CD4-positive, alpha-beta T cell treated with Interleukin-4 for 1 hour (primary cell): Measurements from ENCODE around the gene PPP2R2D.
"Not testable (repeated sequence)": the region's sequence is repeated elsewhere in the genome, so short reads cannot be mapped to it uniquely, and the experiment has no call there.

Experiments used
- DNase-seq, 2 donors: peaks; one replicate each; pipeline ENCODE4 v3.0.0-alpha.2; 2020 to 2022

Gene PPP2R2D

DNA sequence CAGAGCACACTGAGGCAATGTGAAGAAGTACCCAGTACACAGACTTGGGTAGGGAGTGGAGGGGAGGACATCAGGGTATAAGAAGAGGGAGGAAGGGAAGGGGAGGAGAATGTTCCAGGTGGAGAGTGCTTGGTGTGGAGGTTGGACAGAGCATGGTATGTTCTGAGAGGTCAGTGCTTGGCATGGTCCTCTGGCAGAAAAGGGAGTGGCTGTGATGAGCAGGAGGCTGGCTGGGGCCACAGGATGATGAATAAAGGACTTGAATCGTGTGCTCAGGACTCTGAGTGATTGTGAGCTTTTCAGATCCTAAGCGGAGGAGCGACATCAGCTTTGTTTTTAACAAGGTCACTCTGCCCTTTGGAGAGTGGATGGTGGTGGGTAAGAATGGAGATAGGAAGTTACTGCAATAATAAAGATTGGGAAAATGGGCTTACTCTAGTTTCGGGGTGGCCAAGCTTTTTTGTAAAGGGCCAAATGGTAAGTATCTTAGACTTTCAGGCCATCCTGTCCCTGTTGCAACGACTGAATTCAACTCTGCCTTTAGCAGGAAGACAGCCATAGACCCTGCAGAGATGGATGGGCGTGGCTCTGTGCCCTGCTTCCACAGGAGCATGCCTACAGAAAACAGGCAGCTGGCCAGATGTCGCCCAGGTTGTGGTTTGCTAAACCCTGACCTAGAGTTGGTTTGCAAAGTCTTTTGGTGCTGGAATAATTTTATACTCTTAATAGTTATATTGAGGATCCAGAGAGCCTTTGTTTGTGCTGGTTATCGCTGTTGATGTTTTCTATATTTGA lies 8.4 kb downstream of the PPP2R2D start:
- no peak for DNase-seq

DNA sequence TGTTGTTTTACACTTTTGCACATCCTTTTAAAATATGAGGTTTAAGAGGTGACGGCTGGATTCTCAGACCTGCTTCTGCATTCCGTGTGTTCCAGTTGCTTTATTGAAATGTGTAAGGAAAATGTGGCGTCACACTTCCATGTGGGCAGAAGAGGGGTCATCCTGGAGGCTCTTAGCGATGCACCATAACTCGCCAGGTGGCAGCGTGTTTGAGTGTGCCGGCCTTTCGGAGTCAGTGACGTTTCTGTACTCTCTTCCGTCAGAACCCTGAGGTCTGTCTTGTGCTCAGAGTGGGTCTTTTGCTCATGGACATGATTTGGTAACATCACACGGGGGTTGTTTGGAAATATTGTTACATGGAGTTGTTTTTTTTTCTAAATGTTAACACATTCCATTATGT lies 9.1 kb downstream of the PPP2R2D start:
- no peak for DNase-seq

DNA sequence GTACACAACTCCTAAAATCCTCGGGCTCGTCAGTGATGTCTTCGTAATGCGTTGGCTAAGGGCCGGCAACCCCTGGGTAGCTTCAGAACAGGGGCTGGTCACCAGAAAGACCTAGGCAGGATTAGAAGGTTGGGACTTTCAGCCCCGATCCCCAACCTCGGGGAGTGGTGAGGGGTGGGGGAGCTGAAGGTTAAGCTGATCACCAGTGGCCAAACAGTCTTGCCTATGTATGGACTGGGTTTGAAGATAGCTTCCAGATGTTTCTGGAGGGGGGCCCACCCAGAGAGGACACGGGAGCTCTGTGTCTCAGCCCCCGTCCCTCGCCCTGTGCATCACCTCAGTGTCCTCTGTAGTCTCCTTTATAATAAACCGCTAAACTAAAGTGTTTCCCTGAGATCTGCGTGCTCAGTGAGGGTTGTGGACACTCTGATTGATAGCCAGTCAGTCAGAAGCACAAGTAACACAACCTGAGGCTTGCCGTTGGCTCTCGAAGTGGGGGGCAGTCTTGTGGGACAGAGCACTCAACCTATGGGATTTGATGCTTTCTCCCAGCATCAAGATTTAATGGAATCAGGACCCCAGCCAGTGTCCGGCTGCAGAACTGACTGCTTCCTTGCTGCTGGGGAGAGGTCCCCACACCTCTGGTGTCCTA lies 10.0 kb downstream of the PPP2R2D start:
- DNase-seq: no peak

DNA sequence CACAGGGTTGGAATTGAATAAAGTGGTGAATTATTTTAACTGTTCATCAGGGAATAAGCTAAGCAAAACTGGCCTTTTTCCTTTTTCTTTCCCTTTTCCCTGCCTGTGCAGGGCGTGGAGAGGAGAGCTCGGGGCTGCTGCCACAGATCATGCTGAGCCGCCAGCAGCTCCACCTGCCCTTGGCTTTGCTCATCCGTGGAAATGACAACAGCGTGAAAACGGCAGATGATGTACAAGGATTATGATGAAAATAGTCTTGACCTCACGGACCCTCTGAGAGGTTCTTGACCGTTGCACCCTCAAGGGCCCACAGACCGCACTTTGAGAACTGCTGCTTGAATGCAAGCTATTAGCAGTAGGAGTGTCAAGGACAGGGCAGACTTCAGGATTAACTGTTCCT lies 10.6 kb downstream of the PPP2R2D start:
- no peak for DNase-seq

DNA sequence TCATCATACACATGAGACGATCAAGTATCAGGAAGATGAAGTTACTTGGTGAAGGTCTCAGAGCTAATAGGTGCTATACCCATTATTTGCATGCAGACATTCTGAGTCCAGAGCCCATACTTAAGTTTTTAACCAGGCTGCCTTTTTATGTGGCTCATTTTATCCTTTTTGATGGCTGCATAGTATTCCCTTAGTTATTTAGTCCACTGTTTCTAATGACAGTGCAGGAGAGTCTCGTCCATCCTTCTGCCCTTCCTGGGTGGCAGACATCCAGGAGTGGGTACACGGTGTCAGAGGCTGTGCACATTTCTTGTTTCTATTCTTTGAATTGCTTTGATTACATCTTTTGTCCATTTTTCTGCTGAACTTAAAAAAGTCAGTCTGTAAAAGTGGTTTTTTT lies 11.8 kb downstream of the PPP2R2D start:
- no peak for DNase-seq

DNA sequence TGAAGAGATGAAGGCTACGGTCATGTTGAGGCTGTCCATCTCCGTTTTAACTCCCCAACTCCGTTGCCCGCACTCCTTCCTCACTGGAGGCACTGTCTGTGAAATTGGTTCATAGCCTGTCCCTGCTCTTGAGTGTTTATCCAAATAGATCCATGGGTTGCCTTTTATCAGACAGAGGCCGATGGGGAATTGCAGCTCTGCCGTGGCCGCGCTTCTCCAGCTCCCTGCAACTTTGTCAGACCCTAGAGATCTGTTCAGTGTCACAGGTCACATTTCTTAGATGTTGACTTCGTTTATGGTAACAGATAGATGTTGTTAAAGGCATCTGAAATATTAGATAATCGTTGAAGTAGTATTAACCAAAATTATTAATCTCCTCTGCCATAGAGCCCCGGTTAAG lies 14.7 kb downstream of the PPP2R2D start:
- DNase-seq: no peak

DNA sequence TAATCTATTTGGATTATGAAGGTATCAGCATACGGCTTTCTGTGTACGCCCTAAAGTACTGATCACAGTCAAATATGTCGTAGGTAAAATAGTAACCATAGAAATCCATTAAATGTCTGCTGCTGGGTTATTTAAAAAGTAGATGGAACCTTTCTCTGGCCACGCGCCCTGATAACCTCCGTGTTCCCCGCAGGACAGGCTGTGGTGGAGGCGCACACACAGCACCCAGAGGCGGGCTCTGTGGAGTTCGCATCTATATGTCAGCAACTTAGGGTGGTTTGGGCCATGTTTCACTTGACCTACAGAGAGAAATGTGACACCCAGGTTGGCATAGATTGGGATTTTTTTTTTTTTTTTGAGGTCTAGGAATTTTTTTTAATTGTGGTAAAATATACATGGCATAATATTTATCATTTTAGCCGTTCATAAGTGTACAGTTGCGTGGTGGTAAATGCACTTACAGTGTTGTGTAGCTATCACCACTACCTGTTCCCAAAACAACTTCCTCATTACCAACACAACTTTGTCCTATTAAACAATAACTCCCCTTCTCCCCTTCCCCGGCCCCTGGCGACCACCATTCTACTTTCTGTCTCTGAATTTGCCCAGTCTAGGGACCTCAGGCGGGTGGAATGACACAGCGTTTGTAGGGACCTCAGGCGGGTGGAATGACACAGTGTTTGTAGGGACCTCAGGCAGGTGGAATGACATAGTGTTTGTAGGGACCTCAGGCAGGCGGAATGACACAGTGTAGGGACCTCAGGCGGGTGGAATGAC lies 15.4 kb downstream of the PPP2R2D start:
- no peak for DNase-seq

DNA sequence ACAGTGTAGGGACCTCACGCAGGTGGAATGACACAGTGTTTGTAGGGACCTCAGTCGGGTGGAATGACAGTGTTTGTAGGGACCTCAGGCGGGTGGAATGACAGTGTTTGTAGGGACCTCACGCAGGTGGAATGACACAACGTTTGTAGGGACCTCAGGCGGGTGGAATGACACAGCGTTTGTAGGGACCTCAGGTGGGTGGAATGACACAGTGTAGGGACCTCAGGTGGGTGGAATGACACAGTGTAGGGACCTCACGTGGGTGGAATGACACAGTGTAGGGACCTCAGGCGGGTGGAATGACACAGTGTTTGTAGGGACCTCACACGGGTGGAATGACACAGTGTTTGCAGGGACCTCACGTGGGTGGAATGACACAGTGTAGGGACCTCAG lies 16.0 kb downstream of the PPP2R2D start:
- not testable (repeated sequence) for DNase-seq

DNA sequence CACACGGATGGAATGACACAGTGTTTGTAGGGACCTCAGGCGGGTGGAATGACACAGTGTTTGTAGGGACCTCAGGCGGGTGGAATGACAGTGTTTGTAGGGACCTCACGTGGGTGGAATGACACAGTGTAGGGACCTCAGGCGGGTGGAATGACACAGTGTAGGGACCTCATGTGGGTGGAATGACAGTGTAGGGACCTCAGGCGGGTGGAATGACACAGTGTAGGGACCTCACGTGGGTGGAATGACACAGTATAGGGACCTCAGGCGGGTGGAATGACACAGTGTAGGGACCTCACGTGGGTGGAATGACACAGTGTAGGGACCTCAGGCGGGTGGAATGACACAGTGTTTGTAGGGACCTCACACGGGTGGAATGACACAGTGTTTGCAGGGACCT lies 16.7 kb downstream of the PPP2R2D start:
- DNase-seq: not testable (repeated sequence)

DNA sequence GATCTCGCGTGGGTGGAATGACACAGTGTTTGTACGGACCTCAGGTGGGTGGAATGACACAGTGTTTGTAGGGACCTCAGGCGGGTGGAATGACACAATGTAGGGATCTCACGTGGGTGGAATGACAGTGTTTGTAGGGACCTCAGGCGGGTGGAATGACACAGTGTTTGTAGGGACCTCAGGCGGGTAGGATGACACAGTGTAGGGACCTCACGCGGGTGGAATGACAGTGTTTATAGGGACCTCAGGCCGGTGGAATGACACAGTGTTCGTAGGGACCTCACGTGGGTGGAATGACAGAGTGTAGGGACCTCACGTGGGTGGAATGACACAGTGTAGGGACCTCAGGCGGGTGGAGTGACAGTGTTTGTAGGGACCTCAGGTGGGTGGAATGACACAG lies 18.7 kb downstream of the PPP2R2D start:
- DNase-seq: not testable (repeated sequence)

DNA sequence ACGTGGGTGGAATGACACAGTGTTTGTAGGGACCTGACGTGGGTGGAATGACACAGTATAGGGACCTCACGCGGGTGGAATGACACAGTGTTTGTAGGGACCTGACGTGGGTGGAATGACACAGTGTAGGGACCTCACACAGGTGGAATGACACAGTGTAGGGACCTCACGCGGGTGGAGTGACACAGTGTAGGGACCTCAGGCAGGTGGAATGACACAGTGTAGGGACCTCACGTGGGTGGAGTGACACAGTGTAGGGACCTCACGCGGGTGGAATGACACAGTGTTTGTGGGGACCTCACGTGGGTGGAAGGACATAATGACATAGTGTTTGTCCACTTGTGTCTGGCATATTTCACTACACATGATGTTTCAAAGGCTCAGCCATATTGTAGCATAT lies 19.3 kb downstream of the PPP2R2D start:
- no peak for DNase-seq

DNA sequence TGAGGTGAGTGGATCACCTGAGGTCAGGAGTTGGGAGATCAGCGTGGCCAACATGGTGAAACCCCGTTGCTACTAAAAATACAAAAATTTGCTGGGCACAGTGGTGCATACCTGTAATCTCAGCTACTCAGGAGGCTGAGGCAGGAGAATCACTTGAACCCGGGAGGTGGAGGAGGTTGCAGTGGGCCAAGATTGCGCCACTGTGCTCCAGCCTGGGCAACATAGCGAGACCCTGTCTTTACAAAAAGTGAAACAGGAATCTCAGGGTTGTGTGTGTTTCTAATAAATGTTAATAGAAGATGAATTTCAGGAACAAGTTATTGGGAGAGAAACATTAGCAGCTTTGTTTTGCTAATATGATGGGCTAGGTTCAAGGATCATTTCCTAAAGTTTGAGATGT lies 19.9 kb downstream of the PPP2R2D start:
- DNase-seq: no peak

DNA sequence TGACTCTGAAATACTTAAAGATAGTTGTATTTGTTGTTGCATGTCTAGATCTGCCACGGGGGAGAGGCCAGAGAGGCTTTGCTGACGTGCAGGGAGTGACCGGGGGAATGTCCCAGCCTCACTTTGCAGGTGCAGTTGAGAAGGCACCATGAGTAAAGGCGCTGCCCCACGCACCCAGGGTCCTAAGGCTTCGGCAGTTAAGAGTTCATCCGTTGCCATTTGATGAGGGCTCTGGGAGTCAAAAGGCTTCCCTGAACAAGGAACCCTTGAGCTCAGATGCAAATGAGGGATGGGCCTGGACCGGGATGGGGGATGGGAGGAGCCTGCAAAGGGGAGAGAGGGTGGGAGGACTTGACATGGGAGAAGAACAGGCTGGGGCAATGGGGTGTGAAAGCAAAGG lies 20.4 kb downstream of the PPP2R2D start:
- DNase-seq: no peak

DNA sequence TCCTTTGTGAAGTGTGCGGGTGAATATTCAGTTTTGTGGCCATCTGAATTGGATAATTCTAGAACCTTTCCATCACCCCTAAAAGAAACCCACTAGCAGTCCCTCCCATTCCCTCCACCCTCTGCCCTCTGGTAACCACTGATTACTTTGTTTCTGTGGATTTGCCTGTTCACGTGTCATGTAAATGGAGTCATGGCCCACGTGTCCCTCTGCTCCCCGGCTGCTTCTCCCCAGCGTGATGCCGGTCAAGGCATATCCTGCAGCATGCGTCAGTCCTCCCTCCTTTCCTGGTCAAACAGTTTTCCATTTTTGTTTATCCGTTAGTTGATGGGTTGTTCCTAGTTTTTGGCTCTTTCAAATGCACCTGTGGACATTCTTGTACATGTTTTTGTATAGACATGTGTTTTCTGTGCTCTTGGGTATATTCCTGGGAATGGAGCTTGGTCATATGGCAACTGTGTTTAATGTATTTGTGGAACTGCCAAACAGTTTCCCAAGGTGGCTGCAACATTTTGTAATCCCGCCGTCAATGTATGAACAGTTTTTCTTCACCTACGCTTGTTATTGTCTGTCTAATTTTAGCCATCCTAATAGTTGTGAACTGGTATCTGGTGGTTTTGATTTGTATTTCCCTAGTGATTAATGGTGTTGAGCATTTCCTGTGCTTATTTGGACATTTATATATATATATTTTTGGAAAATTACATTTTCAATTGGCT lies 22.4 kb downstream of the PPP2R2D start:
- no peak for DNase-seq

DNA sequence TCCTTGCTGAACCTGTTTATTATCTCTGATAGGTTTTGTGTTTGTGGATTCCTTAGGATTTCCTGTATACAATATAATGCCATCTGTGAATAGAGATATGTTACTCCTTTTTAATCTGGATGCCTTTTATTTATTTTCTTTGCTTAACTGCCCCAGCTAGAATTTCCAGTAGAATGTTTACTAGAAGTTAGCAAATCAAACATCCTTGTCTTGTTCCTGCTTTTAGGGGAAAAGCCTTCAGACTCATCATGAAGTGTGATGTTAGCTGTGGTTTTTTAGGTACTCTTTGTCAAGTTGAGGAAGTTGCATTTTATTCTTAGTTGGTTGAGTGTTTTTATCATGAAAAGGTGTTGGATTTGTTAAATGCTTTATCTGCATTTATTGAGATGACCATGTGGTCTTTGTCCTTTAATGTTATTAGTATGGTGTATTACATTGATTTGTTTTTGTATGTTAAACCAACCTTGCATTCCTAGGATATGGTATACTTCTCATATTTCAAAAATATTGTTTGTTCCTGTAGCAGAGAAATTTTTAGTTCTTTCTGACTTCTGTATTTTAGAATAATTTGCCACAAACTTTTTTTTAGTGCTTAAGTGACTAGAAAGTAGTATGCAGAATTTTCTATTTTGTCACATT lies 24.3 kb downstream of the PPP2R2D start:
- DNase-seq: no peak

DNA sequence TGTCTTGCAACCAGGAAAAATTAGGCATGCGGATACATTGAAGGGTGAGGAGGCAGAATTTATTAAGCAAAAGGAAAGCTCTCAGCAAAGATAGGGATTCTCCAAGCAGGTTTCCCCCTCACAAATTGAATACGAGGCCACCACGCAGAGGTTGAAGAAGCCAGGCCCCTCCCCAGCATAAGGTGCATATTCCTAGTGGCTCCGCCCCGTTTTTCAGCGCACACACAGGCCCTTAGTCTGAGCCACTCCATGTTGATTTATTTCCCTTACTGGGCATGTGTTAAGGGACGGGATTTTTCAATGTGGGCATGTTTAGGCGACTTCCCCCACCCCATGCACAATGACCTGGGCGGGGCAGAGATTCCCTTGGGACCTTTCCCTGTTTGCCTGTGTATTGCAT lies 24.9 kb downstream of the PPP2R2D start:
- no peak for DNase-seq

DNA sequence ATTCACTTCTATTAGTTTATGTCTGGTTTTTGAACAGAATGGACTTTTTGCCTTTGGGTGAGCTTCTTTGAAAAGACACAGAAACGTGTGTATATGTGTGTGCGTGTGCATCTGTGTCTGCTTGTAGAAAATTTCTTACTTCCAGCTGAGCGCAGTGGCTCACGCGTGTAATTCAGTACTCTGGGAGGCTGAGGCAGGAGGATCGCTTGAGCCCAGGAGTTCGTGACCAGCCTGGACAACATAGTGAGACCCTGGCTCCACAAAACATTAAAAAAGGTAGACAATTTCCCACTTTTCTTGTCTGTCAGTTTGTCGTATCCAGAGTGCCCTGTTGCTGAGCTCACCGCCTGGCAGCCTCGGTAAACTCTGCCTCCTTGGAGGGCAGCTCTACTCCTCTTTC lies 25.4 kb downstream of the PPP2R2D start:
- no peak for DNase-seq

DNA sequence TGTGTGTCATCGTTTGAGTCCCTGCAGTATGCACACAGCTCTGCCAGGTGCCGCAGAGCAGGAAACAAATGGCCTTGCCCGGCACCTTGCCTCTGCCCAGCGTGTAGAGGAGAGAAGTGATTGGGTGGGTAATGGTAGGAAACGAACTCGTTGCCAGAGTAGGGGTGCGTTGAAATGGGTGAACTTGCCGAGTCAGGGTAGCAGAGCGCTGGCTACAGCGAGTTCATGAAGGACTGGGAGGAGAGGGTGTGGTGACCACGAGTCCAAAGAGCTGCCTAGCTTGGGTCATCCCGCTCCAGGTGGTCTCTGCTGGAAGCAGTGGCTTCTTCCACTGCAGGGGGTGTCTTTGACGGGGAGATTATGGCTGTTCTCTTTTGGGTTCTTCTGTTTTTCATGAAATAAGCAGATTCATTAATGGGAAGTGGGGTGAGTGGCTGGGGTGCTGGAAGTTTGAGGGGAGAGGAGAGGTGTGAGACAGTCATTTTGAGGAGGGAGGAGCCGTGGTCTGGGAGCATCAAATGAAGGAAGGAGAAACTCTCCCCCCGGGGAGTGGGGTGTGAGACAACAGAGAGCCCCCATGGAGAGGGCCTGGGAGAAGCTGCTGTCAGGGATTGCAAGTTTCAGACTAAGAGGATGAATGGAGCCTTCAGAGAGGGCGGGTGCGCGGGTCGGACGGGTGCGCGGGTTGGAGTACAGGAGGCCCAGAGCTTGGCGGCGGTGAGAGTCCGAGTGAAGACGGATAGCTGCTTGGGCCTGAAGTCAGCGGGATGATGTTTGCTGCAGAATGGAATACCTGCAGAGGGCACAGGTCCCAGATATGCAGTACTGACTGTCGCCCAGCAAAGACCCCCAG lies 26.2 kb downstream of the PPP2R2D start:
- no peak for DNase-seq

DNA sequence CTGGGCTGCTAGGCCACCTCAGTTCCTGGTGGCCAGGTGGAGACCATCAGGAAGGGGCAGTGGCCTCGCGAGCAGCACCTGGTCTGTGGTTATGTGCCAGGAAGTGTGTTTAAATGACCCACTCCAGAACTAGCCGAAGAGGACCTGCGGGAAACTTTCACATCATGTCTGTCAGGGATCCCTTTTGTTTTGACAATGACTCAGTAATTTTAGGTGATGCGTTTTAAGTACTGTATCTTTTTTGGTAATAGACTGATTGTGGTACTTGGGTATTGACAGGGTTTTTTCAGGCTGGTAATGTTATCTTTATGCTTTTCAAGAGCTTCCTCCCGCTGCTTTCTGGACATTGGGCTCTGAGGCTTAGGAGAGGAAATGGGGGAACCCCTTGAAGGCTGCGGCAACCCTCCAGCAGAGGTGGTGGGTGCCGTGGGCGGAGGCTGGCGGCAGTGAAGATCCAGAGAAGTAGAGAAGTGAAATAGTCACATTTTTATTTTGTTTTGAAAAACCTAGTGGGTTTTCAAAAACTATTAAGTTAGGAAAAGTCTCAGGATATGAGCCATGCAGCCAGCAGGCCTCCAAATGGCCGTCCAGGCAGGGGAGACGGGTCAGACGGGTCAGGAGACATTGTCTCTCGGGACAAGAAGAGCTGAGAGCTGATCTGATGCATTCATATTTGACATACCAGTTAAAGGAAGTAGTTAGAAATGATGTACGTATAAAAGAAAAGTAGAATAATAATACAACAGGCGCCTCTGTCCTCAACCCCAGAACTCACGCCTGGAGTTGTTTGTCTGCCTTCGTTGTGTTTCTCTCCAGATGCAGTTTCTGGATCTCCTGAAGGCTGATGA lies 27.7 kb downstream of the PPP2R2D start:
- peak in 1 of 2 donors; percentile 42 for DNase-seq

DNA sequence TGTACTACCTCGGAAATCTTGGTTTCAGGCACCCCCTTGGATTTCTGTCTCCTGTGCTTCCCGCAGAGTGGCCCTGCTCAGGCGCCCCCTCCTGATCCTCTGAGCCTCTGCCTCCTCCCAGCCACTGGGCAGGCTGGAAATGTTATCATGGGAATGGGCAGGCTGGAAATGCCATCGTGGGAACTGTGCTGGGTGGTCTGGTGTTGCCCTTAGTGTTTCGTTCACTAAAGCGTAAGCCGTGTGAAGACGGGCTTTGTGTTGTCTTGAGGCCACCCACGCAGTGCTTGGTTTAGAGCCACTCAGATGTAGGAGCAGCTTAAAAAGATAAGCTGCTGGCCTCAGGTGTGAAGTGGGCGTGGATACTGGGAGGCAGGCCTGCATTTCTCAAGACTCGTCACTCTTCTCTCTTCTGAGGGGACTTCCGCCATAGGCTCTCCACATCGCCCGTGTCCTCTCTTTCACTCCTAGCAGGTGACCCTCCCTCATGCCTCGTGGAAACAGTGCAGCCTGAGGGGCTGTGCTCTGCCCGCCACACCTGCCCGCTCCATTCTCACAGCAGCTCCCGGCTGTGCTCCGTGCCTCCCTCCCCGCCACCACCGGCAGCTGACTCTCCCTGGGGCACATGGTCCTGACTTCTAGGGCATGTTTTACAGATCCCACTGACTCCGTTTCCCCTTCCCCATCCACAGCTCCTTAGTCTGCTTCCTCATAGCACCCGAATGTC lies 28.5 kb downstream of the PPP2R2D start:
- no peak for DNase-seq
